Measurements from ENCODE around the gene AGBL4.

AGBL4 gene

DNA sequence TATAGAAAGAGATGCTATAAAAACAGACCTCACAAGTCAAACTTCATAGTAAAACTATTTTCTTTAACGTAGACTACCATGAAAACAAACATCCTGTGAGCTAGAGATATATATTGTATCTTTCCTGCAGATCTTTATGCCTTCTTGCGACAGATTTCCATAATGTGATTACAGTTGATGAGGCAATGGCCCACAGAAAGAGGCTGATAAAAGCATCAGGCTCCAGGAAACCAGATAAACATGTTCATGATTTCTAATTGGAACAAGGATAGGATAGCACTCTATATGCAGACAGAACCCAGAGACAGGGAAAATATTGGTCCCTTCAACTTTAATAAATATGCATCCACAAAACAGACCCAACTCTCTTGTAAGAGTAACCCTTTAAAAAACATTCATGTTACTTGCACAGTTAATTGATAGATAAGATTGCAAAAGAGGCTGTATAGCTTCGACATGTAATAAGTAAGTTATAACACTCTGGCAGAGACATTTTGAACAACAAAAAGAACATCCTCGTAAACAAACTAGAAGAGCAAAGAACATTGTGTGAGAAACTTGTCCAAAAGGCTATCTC, 329.4 kb downstream of the AGBL4 start:
- no peak for DNase-seq

- no peak for DNase-seq
Measured at GRCh38 chr1:49686107-49686506, 337.6 kb downstream of the AGBL4 start.

DNA sequence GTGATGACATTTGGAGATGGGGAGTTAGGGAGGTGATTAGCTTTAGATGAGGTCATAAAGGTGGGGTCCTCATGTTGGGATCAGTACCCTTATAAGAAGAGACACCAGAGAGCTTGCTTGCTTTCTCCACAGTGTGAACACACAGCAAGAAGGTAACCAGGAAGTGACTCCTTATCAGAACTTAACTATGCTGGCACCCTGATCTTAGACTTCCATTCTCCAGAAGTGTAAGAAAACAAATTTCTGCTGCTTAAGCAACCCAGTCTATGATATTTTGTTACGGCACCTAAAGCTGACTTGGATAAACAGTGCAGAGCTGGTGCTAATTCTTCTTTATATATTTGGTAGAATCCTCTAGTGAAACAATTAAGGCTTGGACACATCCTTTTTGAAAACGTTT, 346.0 kb downstream of the AGBL4 start:
- no peak for DNase-seq

GRCh38 chr1:49651136-49651535, 372.6 kb downstream of the AGBL4 start:
- DNase-seq, result no peak

- no peak for DNase-seq
Measured at GRCh38 chr1:49630156-49630555, 393.6 kb downstream of the AGBL4 start.

DNA sequence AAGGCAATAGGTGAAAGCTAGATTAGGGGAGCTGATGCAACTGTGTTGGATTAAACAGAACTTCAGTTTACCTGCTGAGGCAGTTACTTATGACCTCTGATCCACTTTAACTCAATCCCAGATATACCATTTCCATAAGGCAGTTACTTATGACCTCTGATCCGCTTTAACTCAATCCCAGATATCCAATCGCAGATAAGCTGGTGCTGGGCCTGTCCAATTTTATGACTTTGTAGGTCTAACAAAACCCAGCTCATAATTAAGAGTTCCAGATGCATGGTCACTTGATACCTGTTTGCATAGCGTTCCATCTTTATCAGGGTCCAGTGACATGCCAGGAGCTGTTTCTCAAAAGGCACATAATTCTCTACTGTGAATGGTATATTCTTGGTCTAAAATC, 396.0 kb downstream of the AGBL4 start:
- no peak for DNase-seq

- DNase-seq, result no peak
Measured at GRCh38 chr1:49626472-49626871, 397.3 kb downstream of the AGBL4 start.

- no peak for DNase-seq
Measured at GRCh38 chr1:49622877-49623276, 400.9 kb downstream of the AGBL4 start.

GRCh38 chr1:49606082-49606481, 417.7 kb downstream of the AGBL4 start:
- DNase-seq, result no peak

- no peak for DNase-seq
Measured at GRCh38 chr1:49597436-49597835, 426.3 kb downstream of the AGBL4 start.

DNA sequence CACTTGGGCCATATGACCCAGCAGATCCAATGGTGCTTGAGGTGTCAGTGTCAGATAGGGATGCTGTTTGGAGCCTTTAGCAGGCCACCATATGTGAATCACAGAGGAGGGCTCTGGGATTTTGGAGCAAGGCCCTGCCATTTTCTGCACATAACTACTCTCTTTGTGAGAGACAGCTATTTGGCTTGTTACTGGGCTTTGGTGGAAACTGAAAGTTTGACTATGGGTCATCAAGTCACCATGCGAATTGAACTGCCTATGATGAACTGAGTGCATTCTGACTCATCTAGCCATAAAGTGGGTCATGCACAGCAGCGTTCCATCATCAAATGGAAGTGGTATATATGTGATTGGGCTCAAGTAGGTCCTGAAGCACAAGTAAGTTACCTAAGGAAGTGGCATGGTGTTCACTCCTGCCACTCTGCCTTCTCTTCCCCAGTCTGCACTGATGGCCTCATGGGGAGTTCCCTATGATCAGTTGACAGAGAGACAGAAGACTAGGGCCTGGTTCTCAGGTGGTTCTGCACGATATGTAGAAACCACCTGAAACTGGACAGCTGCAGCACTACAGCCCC, 447.3 kb downstream of the AGBL4 start:
- DNase-seq, result no peak

DNA sequence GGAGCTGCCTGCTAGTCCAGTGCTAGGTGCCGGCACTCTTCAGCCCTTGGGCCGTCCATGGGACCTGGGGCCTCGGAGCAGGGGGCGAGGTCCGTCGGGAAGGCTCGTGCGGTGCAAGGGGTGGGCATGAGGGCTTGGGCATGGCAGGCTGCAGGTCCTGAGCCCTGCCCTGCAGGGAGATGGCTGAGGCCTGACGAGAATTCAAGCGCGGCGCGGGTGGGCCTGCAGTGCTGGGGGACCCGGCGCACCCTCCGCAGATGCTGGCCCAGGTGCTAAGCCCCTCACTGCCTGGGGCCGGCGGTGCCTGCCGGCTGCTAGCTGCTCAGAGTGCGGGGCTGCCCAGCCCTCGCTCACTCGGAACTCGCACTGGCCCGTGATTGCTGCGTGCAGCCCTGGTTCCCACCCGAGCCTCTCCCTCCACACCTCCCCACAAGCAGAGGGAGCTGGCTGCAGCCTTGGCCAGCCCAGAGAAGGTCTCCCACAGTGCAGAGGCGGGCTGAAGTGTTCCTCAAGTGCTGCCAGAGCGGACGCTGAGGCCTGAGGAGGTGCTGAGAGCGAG, 467.0 kb downstream of the AGBL4 start:
- no peak for DNase-seq

GRCh38 chr1:49552101-49552500, 471.7 kb downstream of the AGBL4 start:
- DNase-seq, result no peak

DNA sequence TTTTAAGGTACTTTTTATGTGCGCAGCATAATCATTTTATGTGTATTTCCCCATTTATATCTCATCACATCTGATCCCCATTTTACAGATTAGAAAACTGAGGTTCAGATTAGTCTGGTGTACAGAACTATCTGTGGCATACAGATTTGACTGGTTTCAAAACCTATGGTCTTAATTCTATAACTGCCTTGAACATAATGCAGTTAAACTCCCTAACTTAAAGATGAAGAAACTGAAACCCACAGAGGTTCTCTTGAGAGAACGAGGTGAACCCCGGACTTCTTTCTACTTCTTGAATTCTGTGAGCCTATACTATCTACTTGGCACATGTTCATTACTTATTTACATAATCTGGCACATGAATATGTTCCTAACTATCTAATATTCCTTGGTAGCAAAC, 479.1 kb downstream of the AGBL4 start:
- DNase-seq, result no peak

- DNase-seq, result no peak
Measured at GRCh38 chr1:49541096-49541752, 482.5 kb downstream of the AGBL4 start.

- DNase-seq, result no peak
Measured at GRCh38 chr1:49527606-49528305, 496.0 kb downstream of the AGBL4 start.

DNA sequence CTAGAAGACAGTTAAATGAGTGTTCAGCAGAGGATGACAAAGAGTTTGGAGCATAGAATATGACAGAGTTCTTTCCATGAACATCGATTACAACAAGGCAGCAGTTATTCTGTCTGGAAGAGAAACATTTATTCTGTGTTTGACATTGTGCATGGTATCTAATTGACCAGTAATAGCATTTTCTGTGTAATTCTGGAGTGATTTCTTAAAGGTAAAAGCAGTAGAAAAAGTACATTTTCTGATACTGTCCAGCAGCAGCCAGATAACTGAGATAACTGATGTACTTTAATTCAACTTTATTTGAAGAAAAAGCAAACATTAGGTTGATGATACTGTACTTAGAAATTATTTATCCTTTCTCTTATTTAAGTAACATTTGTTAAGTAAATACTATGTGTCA, 497.1 kb downstream of the AGBL4 start:
- DNase-seq, result no peak

DNA sequence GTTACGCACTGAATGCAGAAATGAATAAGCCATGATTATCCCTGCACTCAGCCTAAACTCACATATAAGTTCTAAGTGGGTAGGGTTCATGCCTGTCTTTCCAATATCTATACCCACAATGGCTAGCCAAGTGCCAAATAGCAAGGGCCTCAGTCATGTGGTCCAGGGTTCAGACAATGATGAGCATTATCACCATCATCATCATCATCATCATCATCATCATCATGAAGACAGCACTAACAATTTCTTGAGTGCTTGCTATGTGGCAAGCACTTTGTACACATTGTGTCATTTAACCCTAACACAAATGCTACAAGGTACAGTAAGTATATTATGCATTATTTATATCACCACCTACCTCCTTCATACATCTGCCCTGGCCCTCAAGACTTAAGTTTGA, 500.0 kb downstream of the AGBL4 start:
- no peak for DNase-seq

GRCh38 chr1:49466961-49467360, 556.8 kb downstream of the AGBL4 start:
- DNase-seq, result no peak

- DNase-seq, result no peak
Measured at GRCh38 chr1:49465486-49466185, 558.1 kb downstream of the AGBL4 start.

- DNase-seq, result no peak
Measured at GRCh38 chr1:49448200-49448599, 575.6 kb downstream of the AGBL4 start.

- DNase-seq, result no peak
Measured at GRCh38 chr1:49436865-49437264, 586.9 kb downstream of the AGBL4 start.

DNA sequence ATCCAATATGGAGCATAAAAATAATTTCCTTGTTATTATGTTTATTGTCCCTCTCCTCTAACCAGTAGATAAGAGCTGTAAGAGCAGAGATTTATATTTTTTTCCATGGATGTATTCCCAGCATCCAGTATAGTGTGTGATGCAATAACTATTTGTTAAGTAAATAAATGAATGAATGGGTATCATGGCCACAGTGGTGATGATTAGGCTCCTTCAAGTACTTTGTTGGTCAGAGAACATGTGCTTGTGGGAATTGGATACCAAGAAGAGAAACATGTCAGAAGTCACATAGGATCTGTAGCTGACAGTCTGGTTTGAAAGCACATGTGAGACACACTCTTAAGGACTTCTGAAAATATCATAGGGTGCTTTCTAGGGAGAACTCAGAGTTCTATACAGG, 588.5 kb downstream of the AGBL4 start:
- no peak for DNase-seq

Data from cortex of kidney (tissue), 1 donor.